ENCODE results near the gene RASD2.

RASD2 gene

GRCh38 chr22:35587896-35588295, 47.3 kb downstream of the RASD2 start:
- DNase-seq: no peak

DNA sequence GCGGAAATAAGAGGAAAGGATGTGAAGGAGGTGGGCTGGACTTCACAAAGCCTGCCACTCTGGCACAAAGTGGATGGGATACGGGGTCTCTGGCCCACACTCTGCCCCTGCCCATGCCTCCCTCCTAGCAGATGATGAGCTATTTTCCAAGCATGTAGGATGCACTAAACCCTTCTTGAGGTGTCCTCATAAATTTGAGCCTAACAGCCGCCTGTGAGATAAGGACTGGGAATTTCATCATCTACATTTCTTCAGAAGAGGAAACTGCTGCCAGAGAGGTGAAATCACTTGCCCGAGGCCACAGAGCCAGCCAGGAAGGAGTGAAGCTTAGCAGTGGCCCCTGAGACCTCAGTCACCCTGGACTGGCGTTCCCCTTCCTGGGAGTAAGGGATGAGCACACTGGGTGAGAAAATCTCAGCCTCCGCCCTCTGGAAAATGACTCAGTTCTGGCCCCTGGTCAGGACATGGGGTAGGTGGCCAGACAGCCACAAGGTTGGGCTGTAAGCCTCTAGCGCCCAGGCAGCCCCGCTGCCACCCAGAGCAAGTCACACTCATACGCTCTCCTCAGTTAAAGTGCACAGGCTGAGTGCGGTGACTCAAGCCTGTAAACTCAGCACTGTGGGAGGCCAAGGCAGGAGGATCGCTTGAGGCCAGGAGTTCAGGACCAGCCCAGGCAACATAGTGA, 48.6 kb downstream of the RASD2 start:
- DNase-seq: peak; percentile 72

DNA sequence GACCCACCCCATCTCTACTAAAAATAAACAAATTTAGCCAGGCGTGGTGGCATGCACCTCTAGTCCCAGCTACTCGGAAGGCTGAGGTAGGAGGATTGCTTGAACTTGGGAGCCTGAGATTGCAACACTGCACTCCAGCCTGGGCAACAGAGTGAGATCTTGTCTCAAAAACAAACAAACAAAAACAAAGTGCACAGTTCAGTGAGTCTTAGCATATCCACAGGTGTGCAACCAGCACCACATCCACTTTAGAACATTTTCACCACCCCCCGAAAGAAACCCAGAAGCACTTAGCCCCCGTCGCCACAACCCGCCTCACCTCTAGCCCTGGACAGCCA, 49.1 kb downstream of the RASD2 start:
- DNase-seq: no peak

- DNase-seq: no peak
Measured at GRCh38 chr22:35590634-35591295, 50.1 kb downstream of the RASD2 start.

DNA sequence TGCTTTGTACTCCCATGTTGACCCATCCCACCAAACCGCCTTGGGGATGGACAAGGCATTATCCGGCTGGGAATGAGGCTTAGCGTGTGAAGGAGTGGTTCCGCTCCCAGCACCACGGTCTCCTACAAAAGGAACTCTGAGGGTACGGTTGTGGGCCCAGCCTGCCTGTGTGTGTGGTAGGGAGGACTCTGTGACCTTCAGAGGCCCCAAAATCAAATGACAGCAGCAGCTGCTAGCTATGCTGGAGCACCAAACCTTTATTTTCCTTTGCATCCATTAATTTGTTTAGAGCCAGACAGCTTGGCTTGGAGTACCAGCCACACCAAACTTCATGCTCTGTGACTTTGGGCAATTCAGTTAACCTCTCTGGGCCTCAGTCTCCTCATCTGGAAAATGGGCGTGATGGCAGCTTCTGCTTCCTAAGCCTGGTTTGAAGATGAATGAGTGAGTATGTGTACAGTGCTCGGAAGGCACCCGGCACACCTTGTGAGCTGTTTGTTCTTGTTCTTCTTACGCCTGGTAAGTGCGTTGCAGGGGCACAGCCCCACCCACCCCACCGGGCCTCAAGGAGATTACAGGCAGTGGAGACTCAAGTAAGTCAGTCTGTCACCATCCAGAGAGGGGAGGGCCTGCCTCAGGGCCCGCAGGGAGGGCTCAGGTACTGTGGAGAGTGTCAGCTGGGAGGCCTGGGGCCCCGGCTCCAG, 51.2 kb downstream of the RASD2 start:
- no peak for DNase-seq

DNA sequence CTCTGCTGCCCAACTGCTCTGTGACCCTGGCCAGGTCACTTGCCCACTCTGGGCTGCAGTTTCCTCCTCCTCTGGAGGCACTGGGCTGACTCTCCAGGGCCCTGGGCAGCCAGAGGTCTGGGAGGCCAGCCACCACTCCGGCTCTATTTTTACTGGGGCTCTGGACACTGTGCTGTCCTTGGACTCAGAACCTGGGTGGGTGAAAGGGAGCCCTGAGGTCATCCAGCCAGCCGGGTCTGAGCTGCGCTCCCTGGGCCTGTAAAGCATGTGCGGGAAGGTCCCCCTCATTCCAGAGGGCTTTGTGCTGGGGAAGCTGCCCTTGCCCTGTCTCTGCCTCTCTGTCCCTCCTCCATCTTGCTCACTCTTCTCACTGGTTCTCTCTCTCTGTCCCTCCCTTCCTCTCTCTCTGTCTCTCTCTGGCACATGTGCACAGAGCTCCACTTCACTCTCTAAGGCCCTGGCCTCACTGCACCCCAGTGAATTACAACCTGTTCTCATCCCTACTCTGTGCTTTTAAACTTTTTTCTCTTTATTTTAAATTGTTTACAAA, 51.9 kb downstream of the RASD2 start:
- no peak for DNase-seq

DNA sequence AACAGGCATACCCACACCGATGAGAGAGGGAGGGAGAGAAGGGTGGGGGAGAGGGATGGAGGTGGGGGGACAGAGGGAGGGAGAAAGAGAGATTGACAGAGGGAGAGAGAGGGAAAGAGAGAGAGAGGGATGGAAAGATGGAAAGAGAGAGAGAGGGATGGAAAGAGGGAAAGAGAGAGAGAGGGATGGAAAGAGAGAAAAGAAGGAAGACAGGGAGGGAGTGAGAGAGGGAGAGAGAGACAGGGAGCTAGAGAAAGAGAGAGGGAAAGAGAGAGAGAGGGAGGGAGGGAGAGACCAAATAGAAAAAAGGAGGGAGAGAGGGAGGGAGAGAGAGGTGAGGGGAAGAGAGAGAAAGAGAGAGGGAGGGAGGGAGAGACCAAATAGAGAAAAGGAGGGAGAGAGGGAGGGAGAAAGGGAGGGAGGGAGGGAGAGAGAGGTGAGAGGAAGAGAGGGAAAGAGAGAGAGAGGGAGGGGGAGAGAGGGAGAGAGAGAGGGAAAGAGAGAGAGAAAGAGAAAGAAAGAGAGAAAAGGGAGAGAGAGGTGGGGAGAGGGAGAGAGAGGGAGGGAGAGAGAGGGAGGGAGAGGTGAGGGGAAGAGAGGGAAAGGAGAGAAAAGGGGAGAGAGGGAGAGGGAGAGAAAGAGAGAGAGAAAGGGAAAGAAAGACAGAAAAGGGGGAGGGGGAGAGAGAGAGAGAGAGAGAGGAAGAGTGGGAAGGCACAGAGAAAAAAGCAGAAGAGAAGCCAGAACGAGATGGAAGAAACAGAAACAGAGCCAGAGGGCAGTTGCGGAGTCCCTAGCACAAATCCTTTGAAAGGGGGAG, 52.6 kb downstream of the RASD2 start:
- no peak for DNase-seq

DNA sequence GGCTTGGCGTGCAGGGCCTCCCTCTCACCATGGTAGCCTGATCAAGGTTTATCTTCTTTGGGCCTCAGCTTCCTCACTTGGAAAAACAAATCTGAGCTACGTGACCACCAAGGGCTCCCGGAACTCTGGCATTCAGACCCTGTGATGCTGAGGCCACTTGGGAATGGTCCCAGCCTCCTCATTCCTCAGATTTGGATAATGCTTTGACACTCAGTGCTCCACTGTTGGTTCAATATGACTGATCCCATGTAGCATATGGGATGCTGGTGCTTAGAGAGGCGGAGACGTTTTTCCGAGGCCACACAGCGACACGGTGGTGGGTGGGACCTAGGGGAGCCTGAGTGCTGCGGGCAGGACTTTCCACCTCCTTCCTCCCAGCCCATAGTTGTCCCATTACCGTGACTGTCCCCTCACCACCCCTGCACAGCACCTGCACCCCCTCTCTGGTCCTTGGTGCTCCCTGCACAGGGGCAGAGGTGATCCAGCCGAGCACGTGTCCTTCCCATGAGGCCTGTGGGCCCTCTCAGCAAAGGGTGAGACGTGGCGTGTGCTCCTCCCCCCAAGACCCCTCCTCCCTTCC, 53.4 kb downstream of the RASD2 start:
- DNase-seq: no peak

DNA sequence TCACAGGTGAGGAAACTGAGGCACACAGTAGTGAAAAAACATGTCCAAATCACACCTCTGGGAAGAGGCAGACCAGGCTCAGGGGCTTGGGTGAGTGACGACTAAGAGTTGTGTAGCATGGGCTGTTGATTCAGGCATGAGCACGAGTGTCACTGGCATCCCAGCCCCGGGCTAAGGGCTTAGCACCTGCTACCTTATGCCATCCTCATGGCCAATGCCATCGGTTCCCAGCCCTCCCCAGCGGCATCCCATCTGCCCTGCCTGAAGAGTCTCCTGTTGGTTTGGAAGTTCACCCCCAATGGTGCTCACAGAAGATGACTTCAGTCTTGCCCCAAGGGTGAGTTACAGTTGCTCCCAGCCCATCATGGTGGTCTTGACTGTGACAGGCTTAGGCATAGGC, 54.1 kb downstream of the RASD2 start:
- no peak for DNase-seq

- no peak for DNase-seq
Measured at GRCh38 chr22:35596821-35597220, 56.2 kb downstream of the RASD2 start.

GRCh38 chr22:35597692-35598395, 57.2 kb downstream of the RASD2 start:
- DNase-seq: no peak

GRCh38 chr22:35598396-35598710, 57.7 kb downstream of the RASD2 start:
- no peak for DNase-seq

DNA sequence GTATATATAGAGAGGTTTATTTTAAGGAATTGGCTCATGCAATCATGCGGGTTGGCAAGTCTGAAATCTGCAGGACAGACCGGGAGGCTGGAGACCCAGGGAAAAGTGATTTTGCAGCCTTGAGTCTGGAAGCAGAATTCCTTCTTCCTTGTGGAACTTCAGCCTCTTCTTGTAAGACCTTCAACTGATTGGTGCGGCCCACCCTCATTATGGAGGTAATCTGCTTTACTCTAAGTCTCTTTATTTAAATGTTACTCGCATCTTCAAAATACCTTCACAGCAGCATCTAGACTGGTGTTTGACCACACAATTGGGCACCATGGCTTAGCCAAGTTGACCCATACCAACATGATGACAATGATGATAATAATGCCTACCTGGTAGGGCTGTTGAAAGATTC, 58.7 kb downstream of the RASD2 start:
- no peak for DNase-seq

GRCh38 chr22:35600476-35600875, 59.8 kb downstream of the RASD2 start:
- DNase-seq: peak; percentile 25

DNA sequence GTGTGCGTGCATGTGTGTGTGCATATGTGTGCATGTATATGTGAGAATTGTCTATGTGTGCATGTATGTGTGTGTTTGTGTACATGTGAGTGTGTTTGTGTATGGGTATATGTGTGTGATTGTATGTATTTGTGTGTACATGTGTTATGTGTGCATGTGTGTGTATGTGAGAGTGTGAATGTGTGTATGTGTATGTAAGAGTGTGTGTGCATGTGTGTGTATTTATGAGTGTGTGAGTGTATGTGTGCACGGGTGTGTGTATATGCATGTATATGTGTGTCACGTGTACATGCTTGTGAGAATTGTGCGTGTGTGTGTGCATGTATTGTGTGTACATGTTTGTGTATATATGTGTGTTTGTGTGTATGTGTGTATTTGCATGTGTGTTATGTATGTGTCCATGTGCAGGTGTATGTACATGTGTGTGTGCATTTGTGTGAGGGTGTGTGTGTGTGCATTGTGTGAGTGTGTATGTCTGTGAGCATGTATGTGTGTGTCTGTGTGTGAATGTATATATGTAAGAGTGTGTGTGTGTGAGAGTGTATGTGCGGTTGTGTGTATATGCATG, 60.5 kb downstream of the RASD2 start:
- DNase-seq: no peak

- DNase-seq: peak; percentile 74
Measured at GRCh38 chr22:35601743-35602615, 61.3 kb downstream of the RASD2 start.

Data from CD4-positive, alpha-beta T cell treated with Interleukin-15 for 1 hour (primary cell).